GM19099 (cell line): Measurements from ENCODE around the gene RCSD1.

ENCODE experiments used
- POLR2A ChIP-seq: IDR thresholded peaks from 3 replicates; pipeline ENCODE4 v1.6.1; 2011; ENCODE audit warnings: low read depth; ENCODE audit not compliant: insufficient read length; ENCODE audit errors: extremely low read depth

The RCSD1 gene

DNA sequence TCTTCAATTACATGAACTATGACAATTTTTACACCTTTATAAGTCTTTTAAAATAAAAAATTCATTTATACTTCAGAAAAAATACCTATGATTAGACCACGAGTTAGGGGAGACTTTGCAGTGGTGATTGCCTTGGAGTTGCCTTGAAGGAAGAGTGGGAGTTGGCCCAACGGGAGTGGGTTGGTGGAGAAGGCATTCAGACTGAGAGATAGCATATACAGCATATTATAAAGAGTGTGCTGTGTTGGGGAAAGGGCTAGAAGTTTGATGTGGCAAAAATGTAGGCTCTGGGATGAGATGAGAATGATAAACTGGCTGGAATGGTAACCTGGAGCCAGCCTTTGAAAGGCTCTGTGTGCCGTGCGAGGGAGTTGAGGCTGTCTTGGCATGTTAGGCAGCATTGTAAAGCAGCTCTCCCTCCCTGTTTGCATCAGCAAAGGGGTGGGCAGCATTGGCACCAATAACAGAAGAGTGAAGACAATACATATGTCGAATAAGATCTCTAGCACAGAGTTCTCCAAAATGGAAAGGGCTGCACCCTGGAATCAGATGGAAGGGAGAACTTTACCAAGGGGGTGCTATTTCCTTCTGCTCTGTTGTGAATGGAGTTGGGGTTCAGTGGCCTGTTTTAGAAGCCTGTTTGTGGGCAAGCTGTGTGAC is 116.1 kb downstream of the RCSD1 start:
- TF ChIP-seq POLR2A, result no peak

DNA sequence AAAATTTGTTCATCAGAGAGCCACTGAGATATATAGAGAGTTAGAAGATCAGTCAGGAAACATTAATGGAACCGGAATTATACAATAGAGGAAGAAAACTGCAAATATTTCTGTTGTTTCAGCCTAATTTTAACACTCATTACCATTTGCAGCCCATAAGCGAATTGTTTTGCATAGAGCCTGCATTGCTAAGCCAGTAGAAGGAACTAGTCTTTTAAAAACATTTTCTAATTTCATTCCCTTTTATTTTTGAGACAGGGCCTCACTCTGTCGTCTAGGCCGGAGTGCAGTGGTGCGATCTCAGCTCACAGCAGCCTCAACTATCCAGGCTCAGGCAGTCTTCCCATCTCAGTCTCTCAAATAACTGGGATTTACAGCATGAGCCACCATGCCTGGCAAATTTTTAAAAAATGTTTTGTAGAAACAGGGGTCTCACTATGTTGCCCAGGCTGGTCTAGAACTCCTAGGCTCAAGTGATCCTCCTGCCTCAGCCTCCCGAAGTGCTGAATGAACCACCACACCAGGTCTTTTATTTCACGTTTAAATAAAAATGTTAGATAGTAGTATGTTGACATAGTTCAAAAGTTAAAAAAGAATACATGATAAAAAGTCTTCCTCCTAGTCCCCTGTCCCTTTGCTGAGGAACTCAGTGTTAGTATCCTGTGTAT is 117.1 kb downstream of the RCSD1 start:
- TF ChIP-seq POLR2A, result no peak

DNA sequence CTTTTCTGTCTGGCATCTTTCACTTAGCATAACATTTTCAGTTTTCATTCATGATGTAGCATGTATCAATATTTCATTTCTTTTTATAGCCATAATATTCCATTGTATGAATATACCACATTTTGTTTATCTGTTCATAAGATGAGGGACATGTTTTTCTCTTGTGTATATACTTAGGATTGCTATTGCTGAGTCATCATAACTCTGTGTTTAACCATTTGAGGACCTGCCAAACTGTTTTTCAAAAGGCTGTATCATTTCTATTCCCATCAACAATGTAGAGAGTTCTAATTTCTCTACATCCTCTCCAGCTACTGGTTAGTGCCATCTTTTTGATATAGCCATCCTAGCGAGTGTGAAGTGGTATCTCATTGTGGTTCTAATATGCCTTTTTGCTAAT is 118.0 kb downstream of the RCSD1 start:
- no peak for TF ChIP-seq POLR2A

DNA sequence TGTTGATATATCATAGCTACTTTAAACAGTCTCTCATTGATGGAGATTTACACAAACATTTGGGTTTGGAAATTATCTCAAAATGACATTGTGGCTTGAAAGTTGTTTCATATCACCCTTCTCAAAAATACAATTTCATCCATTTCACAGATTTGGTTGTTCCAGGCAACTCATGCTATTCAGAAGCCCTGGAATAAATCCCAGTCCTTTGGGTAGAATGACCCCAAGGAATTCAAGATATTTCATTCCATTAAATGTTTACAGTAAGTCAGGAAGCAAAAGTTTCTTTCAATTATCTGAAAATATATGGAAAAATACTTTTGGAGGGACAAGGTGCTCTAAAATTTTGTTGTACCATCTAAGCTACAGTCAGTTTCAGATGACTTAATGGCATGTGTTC is 118.9 kb downstream of the RCSD1 start:
- TF ChIP-seq POLR2A, result no peak

DNA sequence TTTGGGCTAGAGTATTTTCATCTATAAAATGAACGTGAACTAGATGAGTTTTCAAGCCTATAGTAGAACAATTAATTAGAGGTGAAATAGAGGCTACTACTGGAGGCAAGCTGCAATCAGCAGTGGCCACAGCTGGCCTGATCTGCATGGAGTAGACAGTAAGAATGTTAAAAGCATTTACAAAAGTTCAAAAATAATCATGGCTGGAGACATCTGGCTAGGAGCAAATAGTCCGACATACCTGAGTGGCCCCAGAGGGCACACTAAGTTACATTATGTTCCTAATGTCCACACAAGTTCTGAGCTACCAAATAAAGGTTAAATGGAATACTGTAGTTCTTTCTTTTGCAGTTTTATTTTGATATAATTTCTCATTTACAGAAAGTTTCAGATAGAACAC is 119.7 kb downstream of the RCSD1 start:
- no peak for TF ChIP-seq POLR2A

DNA sequence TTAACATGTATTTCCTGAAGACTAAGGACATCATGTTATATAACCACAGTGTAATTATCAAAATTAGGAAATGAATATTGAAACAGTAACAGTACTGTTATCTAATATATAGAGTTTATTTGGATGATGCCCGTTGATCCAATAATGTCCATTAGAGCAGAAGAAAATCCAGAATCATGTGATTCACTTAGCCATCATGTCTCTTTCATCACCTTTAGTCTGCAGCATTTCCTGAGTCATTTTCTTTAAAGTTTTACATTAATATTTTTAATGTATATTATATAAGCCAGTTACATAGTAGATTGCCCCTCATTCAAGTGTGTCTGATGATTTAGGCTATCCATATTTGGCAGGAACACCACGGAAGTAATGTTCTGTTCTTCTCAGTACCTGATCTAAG is 120.6 kb downstream of the RCSD1 start:
- no peak for TF ChIP-seq POLR2A

DNA sequence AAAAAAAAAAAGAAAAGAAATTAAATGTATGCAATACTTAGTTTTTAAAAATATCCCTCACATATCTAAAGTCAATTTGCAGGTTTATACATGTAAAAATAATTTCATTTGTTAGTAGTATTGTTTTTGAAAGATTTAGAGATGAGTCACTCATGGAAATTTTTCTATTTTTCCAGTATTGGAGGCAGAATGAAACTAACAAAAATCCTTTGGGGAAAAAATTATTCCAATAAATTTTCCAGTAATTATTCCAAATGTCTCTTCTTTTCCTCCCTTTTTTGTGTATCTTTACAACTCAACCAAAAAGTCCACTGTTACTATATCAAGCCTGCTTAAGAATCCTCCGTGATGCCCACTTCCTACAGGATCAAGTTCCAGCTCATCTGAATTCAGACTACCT is 121.6 kb downstream of the RCSD1 start:
- no peak for TF ChIP-seq POLR2A

DNA sequence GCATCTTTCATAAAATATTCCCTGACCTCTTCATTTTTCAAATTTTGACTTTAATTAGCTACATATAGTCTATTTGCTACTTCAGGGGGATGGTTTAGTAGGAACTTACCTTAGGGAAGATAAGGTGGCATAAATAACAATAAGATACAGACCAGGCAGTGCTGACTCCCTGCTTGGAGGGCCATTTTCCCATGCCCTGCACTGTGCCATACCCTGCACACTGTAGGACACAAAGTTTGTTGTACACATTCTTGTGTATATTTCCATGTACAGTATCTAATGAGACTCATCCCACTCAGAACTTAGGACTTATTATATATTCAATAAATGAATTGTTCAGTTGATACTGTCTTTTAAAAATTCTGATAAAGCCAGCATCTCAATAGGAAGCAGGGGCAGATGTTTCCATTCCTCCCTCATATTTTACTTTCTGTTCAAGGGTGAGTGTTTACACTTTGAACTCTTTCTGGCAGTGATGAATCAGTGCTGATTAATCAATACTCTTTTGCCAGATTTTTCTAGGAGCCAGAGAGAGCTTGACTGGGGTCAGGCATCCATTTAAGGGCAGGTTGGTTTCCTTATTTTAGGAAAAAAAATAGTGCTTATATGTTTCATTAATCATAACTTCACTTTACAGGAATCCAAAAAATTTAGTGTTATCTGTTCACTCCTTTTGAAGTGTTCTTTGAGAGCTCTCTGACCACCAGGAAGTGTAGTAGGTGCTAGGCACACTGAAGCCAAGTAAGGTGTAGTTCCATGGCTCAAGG is 122.4 kb downstream of the RCSD1 start:
- TF ChIP-seq POLR2A, result no peak

DNA sequence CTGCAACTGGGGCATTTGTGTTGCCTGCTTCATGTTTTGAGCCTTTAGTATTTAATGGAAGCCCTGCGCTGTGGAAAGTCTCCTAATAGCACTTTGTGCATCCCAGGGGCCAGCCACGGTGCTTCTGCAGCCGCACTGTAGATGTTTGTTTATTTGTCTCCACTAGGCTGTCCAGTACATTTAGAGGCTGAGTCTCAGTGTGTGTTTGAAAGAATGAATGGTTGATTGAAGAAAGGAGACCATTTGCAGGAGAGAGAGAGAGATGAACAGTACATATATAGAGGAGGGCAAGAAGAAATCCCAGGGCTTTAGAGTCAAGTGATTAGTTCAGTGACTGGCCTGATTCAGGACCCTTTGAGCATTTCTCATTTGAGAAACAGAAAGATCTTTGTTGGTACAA is 125.6 kb downstream of the RCSD1 start:
- TF ChIP-seq POLR2A, result no peak
